HEK293T (cell line): ENCODE results near the gene TSC1.
"Not testable (repeated sequence)": the region's sequence is repeated elsewhere in the genome, so short reads cannot be mapped to it uniquely, and the experiment has no call there.

Experiments used
- CTCF ChIA-PET: fragments of 350-600 bp; formaldehyde crosslinking; extraction: SDS; loops from one replicate; lab custom pipeline; 2021; ENCODE audit warnings: antibody characterized with exemption, inconsistent platforms; lab: Yijun Ruan, JAX
- POLR2A ChIA-PET: fragments of 350-600 bp; formaldehyde crosslinking; extraction: SDS; loops from one replicate; lab custom pipeline; 2020; ENCODE audit warnings: antibody characterized with exemption, inconsistent platforms; lab: Yijun Ruan, JAX
- DNase-seq: peaks from one replicate; pipeline ENCODE4 v3.0.0; 2012; ENCODE audit warnings: mixed read lengths; ENCODE audit errors: extremely low spot score
- ARNT ChIP-seq: fragments of 450-650 bp; IDR thresholded peaks from 2 replicates; pipeline ENCODE4 v1.6.1; 2017; ENCODE audit warnings: mild to moderate bottlenecking
- BHLHE40 ChIP-seq: fragments of 450-650 bp; IDR thresholded peaks from 2 replicates; pipeline ENCODE4 v1.6.1; 2016; ENCODE audit warnings: mild to moderate bottlenecking, moderate library complexity, borderline replicate concordance
- CTBP1 ChIP-seq: fragments of 450-650 bp; IDR thresholded peaks from 2 replicates; pipeline ENCODE4 v1.6.1; 2016; ENCODE audit warnings: borderline replicate concordance
- ELF4 ChIP-seq: fragments of 450-650 bp; IDR thresholded peaks from 2 replicates; pipeline ENCODE4 v1.6.1; 2017; ENCODE audit warnings: antibody characterized with exemption
- FOXA1 ChIP-seq: fragments of 450-650 bp; IDR thresholded peaks from 2 replicates; pipeline ENCODE4 v1.6.1; 2016; ENCODE audit warnings: mild to moderate bottlenecking
- FOXK2 ChIP-seq: fragments of 450-650 bp; IDR thresholded peaks from 2 replicates; pipeline ENCODE4 v1.6.1; 2016; ENCODE audit warnings: mild to moderate bottlenecking
- FOXM1 ChIP-seq: fragments of 450-650 bp; IDR thresholded peaks from 2 replicates; pipeline ENCODE4 v1.6.1; 2017; ENCODE audit warnings: mild to moderate bottlenecking, borderline replicate concordance
- HDGF ChIP-seq: fragments of 450-650 bp; IDR thresholded peaks from 2 replicates; pipeline ENCODE4 v1.6.1; 2017; ENCODE audit warnings: antibody characterized with exemption, borderline replicate concordance
- L3MBTL2 ChIP-seq: fragments of 450-650 bp; conservative IDR thresholded peaks from 2 replicates; pipeline ENCODE4 v1.6.1; 2016; ENCODE audit warnings: mild to moderate bottlenecking
- LEF1 ChIP-seq: fragments of 450-650 bp; IDR thresholded peaks from 2 replicates; pipeline ENCODE4 v1.6.1; 2017; ENCODE audit warnings: mild to moderate bottlenecking, borderline replicate concordance
- NFRKB ChIP-seq: fragments of 450-650 bp; IDR thresholded peaks from 2 replicates; pipeline ENCODE4 v1.6.1; 2016; ENCODE audit warnings: mild to moderate bottlenecking, moderate library complexity
- PKNOX1 ChIP-seq: fragments of 450-650 bp; IDR thresholded peaks from 2 replicates; pipeline ENCODE4 v1.6.1; 2016
- SP1 ChIP-seq: fragments of 450-650 bp; IDR thresholded peaks from 2 replicates; pipeline ENCODE4 v1.6.1; 2017
- SUZ12 ChIP-seq: fragments of 450-650 bp; IDR thresholded peaks from 2 replicates; pipeline ENCODE4 v1.6.1; 2016; ENCODE audit warnings: mild to moderate bottlenecking
- TARDBP ChIP-seq: fragments of 450-650 bp; IDR thresholded peaks from 2 replicates; pipeline ENCODE4 v1.6.1; 2016
- ZNF384 ChIP-seq: fragments of 450-650 bp; IDR thresholded peaks from 2 replicates; pipeline ENCODE4 v1.6.1; 2016

TSC1 gene

GRCh38 chr9:132973713-132974112 is 29.3 kb upstream of the TSC1 start:
- no peak for DNase-seq
- TF ChIP-seq L3MBTL2 (peak; percentile 74), SP1 (no peak)
- ChIA-PET CTCF (no interaction called here), POLR2A (no interaction called here)

GRCh38 chr9:132973166-132973565 is 28.8 kb upstream of the TSC1 start:
- CTCF ChIA-PET = no interaction called here
- TF ChIP-seq PKNOX1 (no peak), FOXK2 (no peak), BHLHE40 (no peak), HDGF (no peak), ARNT (no peak), FOXA1 (no peak), LEF1 (no peak), ELF4 (no peak), SUZ12 (no peak), NFRKB (no peak), SP1 (no peak), TARDBP (no peak), L3MBTL2 (no peak), ZNF384 (no peak), CTBP1 (no peak)
- DNase-seq = no peak
- POLR2A ChIA-PET = no interaction called here

- ChIA-PET CTCF (interaction anchor here (0.6 kb wide), 1 partner anchor 1736 kb away, joined by 3 read pairs; no protein-coding TSS in a partner anchor), POLR2A (interaction anchor here (1.2 kb wide), 1 partner anchor 60 kb away, joined by 3 read pairs; the partner anchor contains the start of gene GTF3C5)
- no peak for TF ChIP-seq ZNF384
- TF ChIP-seq SUZ12 = no peak
- DNase-seq = no peak
These were observed 26.1 kb upstream of the TSC1 start for GRCh38 chr9:132970324-132971062.

- POLR2A ChIA-PET = interaction anchor here (1.2 kb wide), 1 partner anchor 61 kb away, joined by 3 read pairs; the partner anchor contains the start of gene GTF3C5
- TF ChIP-seq BHLHE40 (no peak), ZNF384 (no peak), CTBP1 (no peak), HDGF (no peak), LEF1 (no peak), SUZ12 (no peak), FOXM1 (no peak), SP1 (no peak), ARNT (no peak), L3MBTL2 (no peak), FOXA1 (no peak)
- CTCF ChIA-PET = no interaction called here
- DNase-seq = no peak
These were observed 25.4 kb upstream of the TSC1 start for GRCh38 chr9:132969783-132970182.

- CTCF ChIA-PET = interaction anchor here (0.6 kb wide), 1 partner anchor 72 kb away, joined by 3 read pairs; no protein-coding TSS in a partner anchor
- DNase-seq, POLR2A ChIA-PET: not testable (repeated sequence)
These were observed 23.5 kb upstream of the TSC1 start for GRCh38 chr9:132967908-132968307.

GRCh38 chr9:132965478-132965877 is 21.1 kb upstream of the TSC1 start:
- ChIA-PET CTCF (no interaction called here), POLR2A (no interaction called here)
- no peak for DNase-seq

More at GRCh38 chr9:132965478-132965877, 21.1 kb upstream of the TSC1 start:
- TF ChIP-seq ARNT = no peak
- TF ChIP-seq LEF1 = no peak
- no peak for TF ChIP-seq SP1
- no peak for TF ChIP-seq BHLHE40
- no peak for TF ChIP-seq ZNF384
- no peak for TF ChIP-seq FOXK2
- TF ChIP-seq L3MBTL2 = no peak
- TF ChIP-seq SUZ12 = no peak
- TF ChIP-seq PKNOX1 = no peak
- TF ChIP-seq FOXA1 = no peak
- TF ChIP-seq CTBP1 = no peak
- no peak for TF ChIP-seq NFRKB
- no peak for TF ChIP-seq TARDBP
- TF ChIP-seq HDGF = no peak
- no peak for TF ChIP-seq FOXM1
- no peak for TF ChIP-seq ELF4
